Loucy (cell line): Measurements from ENCODE around the gene EMX2.
"Not testable (repeated sequence)": the region's sequence is repeated elsewhere in the genome, so short reads cannot be mapped to it uniquely, and the experiment has no call there.

Experiments used
- H2AFZ ChIP-seq: fragments of 200-600 bp; sonication (generic); 2 replicates; pipeline ENCODE4 v1.6.0; 2016; ENCODE audit warnings: antibody characterized with exemption, mild to moderate bottlenecking, low read length, moderate library complexity
- H3F3A ChIP-seq: fragments of 200-600 bp; 2 replicates; pipeline ENCODE4 v1.6.0; 2016; ENCODE audit warnings: antibody characterized with exemption, low read depth, mild to moderate bottlenecking
- H3K27me3 ChIP-seq: fragments of 200-600 bp; sonication (generic); 2 replicates; pipeline ENCODE4 v1.6.1; 2014; ENCODE audit warnings: low read length, mild to moderate bottlenecking; ENCODE audit not compliant: insufficient read depth, poor library complexity, severe bottlenecking
- H3K36me3 ChIP-seq: fragments of 200-600 bp; sonication (generic); 2 replicates; pipeline ENCODE4 v1.6.1; 2016; ENCODE audit warnings: low read length; ENCODE audit not compliant: insufficient read depth
- H3K4me1 ChIP-seq: fragments of 200-600 bp; sonication (generic); 2 replicates; pipeline ENCODE4 v1.5.1; 2014; ENCODE audit warnings: low read length, mild to moderate bottlenecking; ENCODE audit not compliant: insufficient read depth, poor library complexity, severe bottlenecking
- H3K4me2 ChIP-seq: fragments of 200-600 bp; sonication (generic); 2 replicates; pipeline ENCODE4 v1.6.0; 2014; ENCODE audit warnings: antibody characterized with exemption, low read length, low read depth, mild to moderate bottlenecking; ENCODE audit not compliant: poor library complexity, severe bottlenecking
- H3K4me3 ChIP-seq: fragments of 200-600 bp; sonication (generic); 2 replicates; pipeline ENCODE4 v1.5.1; 2014; ENCODE audit warnings: low read length, mild to moderate bottlenecking, mixed read lengths; ENCODE audit not compliant: poor library complexity, severe bottlenecking
- H3K79me2 ChIP-seq: fragments of 200-600 bp; sonication (generic); 2 replicates; pipeline ENCODE4 v1.6.1; 2014; ENCODE audit warnings: low read length; ENCODE audit not compliant: insufficient read depth
- H3K9ac ChIP-seq: fragments of 200-600 bp; sonication (generic); 2 replicates; pipeline ENCODE4 v1.6.0; 2014; ENCODE audit warnings: mild to moderate bottlenecking, low read depth, low read length, moderate library complexity; ENCODE audit not compliant: poor library complexity, severe bottlenecking
- H3K9me2 ChIP-seq: fragments of 200-600 bp; sonication (generic); replicated peaks from 2 replicates; pipeline ENCODE4 v1.6.1; 2016; ENCODE audit warnings: low read depth, low read length, mixed read lengths
- H3K9me3 ChIP-seq: fragments of 200-600 bp; sonication (generic); 2 replicates; pipeline ENCODE4 v1.6.1; 2014; ENCODE audit warnings: mild to moderate bottlenecking, antibody characterized with exemption, low read length, low read depth; ENCODE audit not compliant: insufficient read depth
- H4K20me1 ChIP-seq: fragments of 200-600 bp; sonication (generic); 2 replicates; pipeline ENCODE4 v1.6.0; 2014; ENCODE audit warnings: antibody characterized with exemption, low read length, mild to moderate bottlenecking; ENCODE audit not compliant: insufficient read depth, poor library complexity, severe bottlenecking
- CTCF ChIP-seq: fragments of 200-600 bp; sonication (generic); conservative IDR thresholded peaks from 2 replicates; pipeline ENCODE4 v1.5.1; 2014; ENCODE audit warnings: mild to moderate bottlenecking, antibody characterized with exemption, low read length
- EZH2phosphoT487 ChIP-seq: fragments of 200-600 bp; IDR thresholded peaks from 2 replicates; pipeline ENCODE4 v1.6.1; 2018; ENCODE audit warnings: antibody characterized with exemption, mild to moderate bottlenecking, moderate library complexity, borderline replicate concordance

EMX2 gene

GRCh38 chr10:117504562-117504961, 38.0 kb upstream of the EMX2 start:
- Histone ChIP-seq H3K4me3 (no peak overlapping the region), H3K9me2 (no peaks in the 10 kb centered on the region), H3K79me2 (no peaks in the 10 kb centered on the region), H3F3A (no peaks in the 10 kb centered on the region), H3K36me3 (no peaks in the 10 kb centered on the region), H3K9me3 (no peaks in the 10 kb centered on the region), H3K4me2 (no peak overlapping the region), H3K4me1 (no peaks in the 10 kb centered on the region), H3K9ac (no peak overlapping the region), H2AFZ (no peak overlapping the region), H3K27me3 (no peaks in the 10 kb centered on the region), H4K20me1 (no peaks in the 10 kb centered on the region)
- TF ChIP-seq CTCF: no peak

- H3K9ac ChIP-seq, H3K9me3 ChIP-seq, H3K79me2 ChIP-seq, H3K4me2 ChIP-seq, H3K9me2 ChIP-seq, H3F3A ChIP-seq, H3K4me3 ChIP-seq, H3K27me3 ChIP-seq, H2AFZ ChIP-seq, H3K36me3 ChIP-seq, H3K4me1 ChIP-seq, H4K20me1 ChIP-seq: not testable (repeated sequence)
Observed at GRCh38 chr10:117507081-117507480, 35.5 kb upstream of the EMX2 start.

GRCh38 chr10:117509573-117509972, 33.0 kb upstream of the EMX2 start:
- no peak overlapping the region for H2AFZ ChIP-seq
- H3F3A ChIP-seq: no peaks in the 10 kb centered on the region
- no peaks in the 10 kb centered on the region for H3K36me3 ChIP-seq
- no peak for TF ChIP-seq EZH2phosphoT487
- TF ChIP-seq CTCF: no peak
- no peaks in the 10 kb centered on the region for H3K27me3 ChIP-seq
- H3K9me2 ChIP-seq: no peaks in the 10 kb centered on the region
- H4K20me1 ChIP-seq: no peaks in the 10 kb centered on the region
- no peak overlapping the region for H3K4me2 ChIP-seq
- H3K79me2 ChIP-seq: no peaks in the 10 kb centered on the region
- no peak overlapping the region for H3K4me3 ChIP-seq
- no peaks in the 10 kb centered on the region for H3K9me3 ChIP-seq
- H3K4me1 ChIP-seq: no peaks in the 10 kb centered on the region
- H3K9ac ChIP-seq: no peak overlapping the region

- TF ChIP-seq EZH2phosphoT487 (no peak), CTCF (no peak)
- Histone ChIP-seq H3K79me2 (no peaks in the 10 kb centered on the region), H3K9me2 (no peaks in the 10 kb centered on the region), H3K4me3 (no peak overlapping the region), H2AFZ (no peak overlapping the region), H3K36me3 (no peaks in the 10 kb centered on the region), H3F3A (no peaks in the 10 kb centered on the region), H3K9me3 (no peaks in the 10 kb centered on the region), H4K20me1 (no peaks in the 10 kb centered on the region), H3K4me2 (no peak overlapping the region), H3K9ac (no peak overlapping the region), H3K27me3 (no peaks in the 10 kb centered on the region), H3K4me1 (no peaks in the 10 kb centered on the region)
Observed at GRCh38 chr10:117511601-117512390, 30.8 kb upstream of the EMX2 start.
